ENCODE results near the gene BOC.

BOC gene

GRCh38 chr3:113288881-113289280, 77.5 kb downstream of the BOC start:
- no peak for DNase-seq

- DNase-seq = no peak
Measured at GRCh38 chr3:113291572-113291971, 80.2 kb downstream of the BOC start.

GRCh38 chr3:113292933-113293332, 81.6 kb downstream of the BOC start:
- DNase-seq = no peak

GRCh38 chr3:113293348-113293747, 82.0 kb downstream of the BOC start:
- DNase-seq = no peak

- no peak for DNase-seq
Measured at GRCh38 chr3:113295463-113295862, 84.1 kb downstream of the BOC start.

- no peak for DNase-seq
Measured at GRCh38 chr3:113297287-113297686, 85.9 kb downstream of the BOC start.

GRCh38 chr3:113297841-113298240, 86.5 kb downstream of the BOC start:
- no peak for DNase-seq

- no peak for DNase-seq
Measured at GRCh38 chr3:113300596-113300995, 89.2 kb downstream of the BOC start.

GRCh38 chr3:113304102-113304501, 92.7 kb downstream of the BOC start:
- no peak for DNase-seq

GRCh38 chr3:113304856-113305540, 93.6 kb downstream of the BOC start:
- DNase-seq = no peak

- no peak for DNase-seq
Measured at GRCh38 chr3:113310960-113311359, 99.6 kb downstream of the BOC start.

- no peak for DNase-seq
Measured at GRCh38 chr3:113312416-113312815, 101.1 kb downstream of the BOC start.

GRCh38 chr3:113314923-113315322, 103.6 kb downstream of the BOC start:
- DNase-seq = no peak

GRCh38 chr3:113329757-113330156, 118.4 kb downstream of the BOC start:
- DNase-seq = no peak

- DNase-seq = no peak
Measured at GRCh38 chr3:113330742-113331141, 119.4 kb downstream of the BOC start.

- DNase-seq = no peak
Measured at GRCh38 chr3:113331187-113331586, 119.8 kb downstream of the BOC start.

Data from NCI-H146 (cell line).